Measurements from ENCODE around the gene DAB1. TPM values are rescaled to one million over a fixed set of nuclear protein-coding genes. Genes with fewer than 3 reads are reported as not detected.

Gene DAB1
- total and polyA plus RNA-seq, 8 donors: 0.04 to 1.4 (median 0.39) TPM

DNA sequence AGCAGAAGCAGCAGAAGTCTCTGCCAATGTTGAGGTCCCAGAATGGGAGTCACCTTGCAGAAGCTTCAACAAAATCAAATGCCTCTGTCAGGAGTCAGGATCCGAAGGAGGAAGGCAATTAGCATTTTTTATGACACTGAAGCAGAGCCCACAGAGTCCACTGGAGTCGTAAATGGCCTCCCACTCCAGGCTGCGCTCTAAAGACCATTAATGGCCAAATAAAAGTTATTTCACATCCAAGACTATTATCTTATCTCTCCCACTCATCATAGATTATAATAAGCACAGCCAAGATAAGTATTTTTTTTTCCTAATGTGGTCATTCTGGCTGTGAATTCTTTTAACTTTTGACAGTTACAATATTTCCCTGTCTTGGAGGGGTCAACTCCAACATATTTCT, 267.0 kb downstream of the DAB1 start:
- Histone ChIP-seq H3K27me3 (no peaks in the 10 kb centered on the region), H3K27ac (no peak overlapping the region), H3K4me3 (no peak overlapping the region), H3K4me1 (no peaks in the 10 kb centered on the region), H3K36me3 (no peaks in the 10 kb centered on the region), H3K9me3 (no peaks in the 10 kb centered on the region)
- DNase-seq (no peak), ATAC-seq (no peak), FAIRE-seq (no peak)
- WGBS, 2 donors: 73 to 83% methylated on average over 3 of the region's 3 CpGs
- TF ChIP-seq, protein P1, sequence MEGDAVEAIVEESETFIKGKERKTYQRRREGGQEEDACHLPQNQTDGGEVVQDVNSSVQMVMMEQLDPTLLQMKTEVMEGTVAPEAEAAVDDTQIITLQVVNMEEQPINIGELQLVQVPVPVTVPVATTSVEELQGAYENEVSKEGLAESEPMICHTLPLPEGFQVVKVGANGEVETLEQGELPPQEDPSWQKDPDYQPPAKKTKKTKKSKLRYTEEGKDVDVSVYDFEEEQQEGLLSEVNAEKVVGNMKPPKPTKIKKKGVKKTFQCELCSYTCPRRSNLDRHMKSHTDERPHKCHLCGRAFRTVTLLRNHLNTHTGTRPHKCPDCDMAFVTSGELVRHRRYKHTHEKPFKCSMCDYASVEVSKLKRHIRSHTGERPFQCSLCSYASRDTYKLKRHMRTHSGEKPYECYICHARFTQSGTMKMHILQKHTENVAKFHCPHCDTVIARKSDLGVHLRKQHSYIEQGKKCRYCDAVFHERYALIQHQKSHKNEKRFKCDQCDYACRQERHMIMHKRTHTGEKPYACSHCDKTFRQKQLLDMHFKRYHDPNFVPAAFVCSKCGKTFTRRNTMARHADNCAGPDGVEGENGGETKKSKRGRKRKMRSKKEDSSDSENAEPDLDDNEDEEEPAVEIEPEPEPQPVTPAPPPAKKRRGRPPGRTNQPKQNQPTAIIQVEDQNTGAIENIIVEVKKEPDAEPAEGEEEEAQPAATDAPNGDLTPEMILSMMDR (IDR thresholded peaks at IDR 0.05): no peak
- intact Hi-C loops (cut with DNase I): no loop called here

DNA sequence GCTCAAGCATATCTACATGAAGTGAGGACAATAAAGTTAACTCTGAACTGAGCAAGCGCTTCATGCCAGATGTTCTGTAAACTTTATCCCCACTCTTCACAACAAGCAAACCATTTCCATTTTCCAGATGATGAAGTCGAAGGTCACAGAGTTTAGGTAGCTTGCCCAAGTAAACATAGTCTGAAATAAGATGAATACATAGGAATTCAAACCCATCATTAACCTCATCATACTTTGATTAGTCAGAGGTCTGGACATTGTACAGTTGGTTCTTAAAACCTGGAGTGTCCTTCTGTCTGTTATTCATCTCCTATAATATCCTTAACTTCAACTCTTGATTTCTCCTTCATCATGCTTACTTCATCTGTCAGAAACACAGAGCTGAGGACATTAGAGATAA, 277.8 kb downstream of the DAB1 start:
- H3K27me3 ChIP-seq: no peaks in the 10 kb centered on the region
- DNase-seq: no peak
- no peak for ATAC-seq
- H3K4me1 ChIP-seq: no peaks in the 10 kb centered on the region
- H3K36me3 ChIP-seq: no peaks in the 10 kb centered on the region
- TF ChIP-seq, protein P1 (IDR thresholded peaks at IDR 0.05): no peak
- no peak for FAIRE-seq
- H3K4me3 ChIP-seq: no peak overlapping the region
- H3K9me3 ChIP-seq: no peaks in the 10 kb centered on the region
- 67 to 80% methylated on average over 2 of the region's 2 CpGs for WGBS, 2 donors
- intact Hi-C loops (cut with DNase I): no loop called here
- H3K27ac ChIP-seq: no peak overlapping the region

DNA sequence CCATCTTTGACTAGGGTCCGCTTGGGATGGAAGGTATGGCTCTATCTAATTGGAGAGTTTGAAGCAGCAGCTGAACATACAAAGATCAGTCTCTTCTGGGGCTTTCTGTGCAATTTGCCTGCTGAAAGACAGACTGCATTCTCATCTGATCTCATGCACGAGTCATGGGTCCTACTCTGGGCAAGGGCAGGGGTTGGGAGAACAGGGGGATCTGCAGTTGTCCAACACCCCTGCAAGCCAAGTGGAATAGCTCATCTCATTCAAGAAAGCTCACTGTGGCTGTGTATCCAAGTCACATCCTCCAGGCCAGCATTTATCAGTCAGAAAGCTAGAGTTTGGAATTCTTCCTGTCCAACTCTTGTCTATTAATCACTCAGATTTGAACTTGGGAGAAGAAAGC, 280.9 kb downstream of the DAB1 start:
- no peaks in the 10 kb centered on the region for H3K36me3 ChIP-seq
- intact Hi-C loops (cut with DNase I): no loop called here
- no peak overlapping the region for H3K27ac ChIP-seq
- TF ChIP-seq, protein P1 (IDR thresholded peaks at IDR 0.05): no peak
- WGBS, 2 donors: 80 to 91% methylated on average over 2 of the region's 2 CpGs
- FAIRE-seq (no peak), DNase-seq (no peak), ATAC-seq (no peak)
- no peak overlapping the region for H3K4me3 ChIP-seq
- H3K9me3 ChIP-seq: no peaks in the 10 kb centered on the region
- no peaks in the 10 kb centered on the region for H3K4me1 ChIP-seq
- no peaks in the 10 kb centered on the region for H3K27me3 ChIP-seq

DNA sequence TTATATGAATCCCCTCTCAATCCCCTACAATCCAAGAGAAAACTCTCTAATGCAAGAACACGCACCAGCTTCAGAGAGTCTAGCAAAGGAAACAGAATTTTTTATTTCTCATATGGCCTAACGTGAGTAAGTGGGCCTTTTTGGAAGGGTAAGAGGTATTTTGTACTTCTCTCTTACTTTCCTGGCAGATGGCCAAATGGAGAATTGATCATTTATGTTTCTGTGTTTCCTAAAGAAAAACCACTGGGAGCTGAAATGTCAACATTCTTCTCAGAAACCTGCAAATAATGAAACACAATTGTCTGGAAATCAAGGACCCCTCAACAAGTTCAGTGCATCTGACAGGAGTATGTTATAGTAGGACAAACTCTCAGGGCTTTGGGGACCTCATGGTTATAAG, 281.7 kb downstream of the DAB1 start:
- TF ChIP-seq, protein P1 (IDR thresholded peaks at IDR 0.05): no peak
- 87 to 90% methylated on average over 2 of the region's 2 CpGs for WGBS, 2 donors
- no peaks in the 10 kb centered on the region for H3K36me3 ChIP-seq
- no peak overlapping the region for H3K27ac ChIP-seq
- H3K9me3 ChIP-seq: no peaks in the 10 kb centered on the region
- no peak for DNase-seq
- no peak for ATAC-seq
- H3K4me3 ChIP-seq: no peak overlapping the region
- H3K27me3 ChIP-seq: no peaks in the 10 kb centered on the region
- no peaks in the 10 kb centered on the region for H3K4me1 ChIP-seq
- FAIRE-seq: no peak
- intact Hi-C loops (cut with DNase I): no loop called here

DNA sequence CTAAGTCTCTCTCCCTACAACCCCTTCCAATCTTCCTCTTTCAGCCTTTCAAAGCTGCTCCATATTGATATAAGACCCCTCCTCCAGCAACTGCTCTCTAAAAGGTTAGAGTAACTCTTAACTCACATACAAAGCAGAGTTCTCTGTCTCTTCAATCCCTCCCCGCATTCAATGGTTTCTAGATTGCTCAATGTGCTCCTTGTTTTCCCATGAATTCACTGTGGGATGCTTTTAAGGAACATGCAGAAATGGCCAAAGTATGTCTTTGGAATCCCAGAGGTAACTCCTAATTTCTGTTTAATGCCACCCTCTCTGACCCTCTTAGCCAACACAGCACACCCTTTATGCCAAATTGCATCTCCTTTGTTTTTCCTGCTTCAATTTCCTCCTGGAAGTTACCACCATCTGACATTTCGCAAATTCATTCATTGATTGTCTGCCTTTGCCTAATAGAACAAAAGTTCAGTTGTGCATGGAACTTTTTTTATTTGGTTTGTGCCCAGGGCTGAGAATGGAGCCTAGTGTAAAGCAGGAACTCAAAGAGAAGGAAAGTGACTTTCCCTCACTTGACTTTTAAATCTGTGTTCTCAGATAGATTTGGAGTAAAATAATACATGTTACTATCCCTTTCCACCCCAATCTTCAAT, 285.3 kb downstream of the DAB1 start:
- Histone ChIP-seq H3K9me3 (no peaks in the 10 kb centered on the region), H3K27me3 (no peaks in the 10 kb centered on the region), H3K4me3 (no peak overlapping the region), H3K36me3 (no peaks in the 10 kb centered on the region), H3K27ac (no peak overlapping the region), H3K4me1 (no peaks in the 10 kb centered on the region)
- intact Hi-C loops (cut with DNase I): no loop called here
- ATAC-seq (no peak), FAIRE-seq (no peak), DNase-seq (no peak)
- 65 to 71% methylated on average over 2 of the region's 2 CpGs for WGBS, 2 donors
- TF ChIP-seq, protein P1 (IDR thresholded peaks at IDR 0.05): no peak

Measured in pancreas (tissue), 10 donors.